ENCODE data around the gene AP4S1.
"Not testable (repeated sequence)": the region's sequence is repeated elsewhere in the genome, so short reads cannot be mapped to it uniquely, and the experiment has no call there.

Gene AP4S1

GRCh38 chr14:31045501-31046080 is 20.1 kb downstream of the AP4S1 start:
- no peak for DNase-seq

- DNase-seq, result peak; percentile 71 to 77
Observed at GRCh38 chr14:31047503-31047902, 22.1 kb downstream of the AP4S1 start.

GRCh38 chr14:31051023-31051422 is 25.6 kb downstream of the AP4S1 start:
- DNase-seq, result no peak

DNA sequence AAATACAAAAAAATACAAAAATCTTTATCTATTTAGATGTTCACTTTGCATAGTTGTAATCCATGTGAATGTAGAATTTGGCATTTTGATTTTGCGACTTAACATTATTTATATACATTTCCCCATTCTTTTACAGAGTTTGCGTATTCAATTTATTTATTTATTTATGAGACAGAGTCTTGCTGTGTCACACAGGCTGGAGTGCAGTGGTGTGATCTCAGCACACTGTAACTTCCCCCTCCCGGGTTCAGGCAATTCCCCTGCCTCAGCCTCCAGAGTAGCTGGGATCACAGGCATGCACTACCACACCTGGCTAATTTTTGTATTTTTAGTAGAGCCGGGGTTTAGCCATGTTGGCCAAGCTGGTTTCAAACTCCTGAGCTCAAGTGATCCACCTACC is 26.1 kb downstream of the AP4S1 start:
- DNase-seq, result peak; percentile 56 to 70

GRCh38 chr14:31052905-31053586 is 27.6 kb downstream of the AP4S1 start:
- not testable (repeated sequence) for DNase-seq

DNA sequence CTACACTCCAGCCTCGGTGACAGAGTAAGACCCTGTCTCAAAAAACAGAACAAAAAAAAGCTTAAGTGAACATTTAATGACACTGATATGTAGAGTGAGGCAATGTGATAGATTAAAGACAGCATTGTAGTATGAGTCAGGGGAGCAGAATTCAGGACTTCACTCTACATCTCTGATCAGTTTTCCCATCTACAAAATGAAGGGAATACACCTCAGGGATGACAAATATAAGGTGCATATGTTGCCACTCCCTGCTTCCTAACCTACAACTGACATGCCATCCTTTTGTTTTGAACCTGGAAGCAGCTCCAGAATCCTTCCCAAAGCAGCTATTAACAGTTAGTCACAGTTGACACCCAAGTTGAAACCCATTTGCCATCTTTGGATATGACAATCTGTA is 31.6 kb downstream of the AP4S1 start:
- no peak for DNase-seq

GRCh38 chr14:31057701-31058364 is 32.4 kb downstream of the AP4S1 start:
- no peak for DNase-seq

GRCh38 chr14:31059152-31059924 is 33.9 kb downstream of the AP4S1 start:
- DNase-seq, result peak; percentile 87 to 89

- no peak for DNase-seq
Observed at GRCh38 chr14:31060253-31060875, 34.9 kb downstream of the AP4S1 start.

- DNase-seq, result not testable (repeated sequence)
Observed at GRCh38 chr14:31062908-31063307, 37.5 kb downstream of the AP4S1 start.

GRCh38 chr14:31068235-31068634 is 42.8 kb downstream of the AP4S1 start:
- DNase-seq, result peak; percentile 75 to 93

DNA sequence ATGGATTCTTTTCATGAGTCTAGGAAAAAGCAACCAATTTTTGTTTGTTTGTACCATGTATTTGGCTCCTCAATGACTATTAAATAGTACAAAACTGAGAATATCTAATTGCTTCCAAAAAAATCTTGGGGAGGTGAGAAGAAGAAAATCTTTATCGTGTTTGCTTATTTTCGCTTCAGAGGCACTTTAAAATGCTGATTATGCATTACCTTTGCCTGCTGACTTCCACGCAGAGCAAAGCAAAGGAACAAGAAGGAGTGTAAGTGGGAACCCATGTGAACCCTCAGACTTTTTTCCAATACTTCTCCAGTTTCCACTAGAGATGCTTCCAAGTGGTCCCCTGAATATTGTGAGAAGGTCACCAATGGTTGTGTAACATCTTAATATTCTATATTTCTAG is 43.9 kb downstream of the AP4S1 start:
- DNase-seq, result no peak

GRCh38 chr14:31070431-31070830 is 45.0 kb downstream of the AP4S1 start:
- DNase-seq, result no peak

- no peak for DNase-seq
Observed at GRCh38 chr14:31071151-31071550, 45.7 kb downstream of the AP4S1 start.

GRCh38 chr14:31075144-31075543 is 49.7 kb downstream of the AP4S1 start:
- no peak for DNase-seq

DNA sequence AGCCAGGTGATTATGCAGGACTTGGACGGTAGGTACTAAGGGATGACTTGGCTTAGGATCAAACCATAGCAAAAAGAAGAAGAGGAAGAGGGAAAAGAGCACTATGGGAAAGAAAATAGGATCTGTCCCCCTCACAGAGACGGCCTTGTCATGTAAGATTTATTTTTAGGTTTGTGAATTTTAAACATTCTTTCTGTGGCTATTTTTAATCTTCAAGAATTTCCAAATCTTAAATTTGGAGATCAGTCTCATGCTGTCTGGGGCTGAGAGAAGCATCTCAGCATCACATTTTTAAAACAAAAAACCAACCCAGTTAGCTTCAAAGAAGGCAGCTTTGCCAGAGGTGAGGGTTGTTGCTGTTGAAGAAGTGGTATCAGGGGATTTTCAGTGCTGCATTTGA is 53.3 kb downstream of the AP4S1 start:
- no peak for DNase-seq

GRCh38 chr14:31080056-31080455 is 54.6 kb downstream of the AP4S1 start:
- no peak for DNase-seq

- no peak for DNase-seq
Observed at GRCh38 chr14:31080484-31080883, 55.0 kb downstream of the AP4S1 start.

GRCh38 chr14:31083781-31084180 is 58.3 kb downstream of the AP4S1 start:
- no peak for DNase-seq

DNA sequence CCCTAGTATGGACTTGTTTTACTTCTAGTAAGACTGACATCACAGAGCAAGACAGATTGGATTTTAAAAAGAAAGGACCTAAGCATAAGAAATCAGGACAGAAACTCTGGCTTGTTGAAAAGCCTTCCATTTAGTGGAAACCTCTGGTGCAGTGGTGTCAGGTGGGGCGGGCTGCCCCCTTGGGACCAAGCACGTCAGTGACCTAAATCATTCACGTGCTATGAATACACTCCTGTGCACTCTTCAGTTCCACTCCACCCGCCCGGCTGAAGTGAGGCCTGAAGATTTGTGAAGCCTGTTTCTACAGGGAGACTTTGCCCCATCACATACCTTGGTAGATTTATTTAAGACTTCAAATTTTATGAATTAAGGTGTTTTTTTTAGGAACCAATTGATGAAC is 58.9 kb downstream of the AP4S1 start:
- no peak for DNase-seq

- DNase-seq, result no peak
Observed at GRCh38 chr14:31085027-31085426, 59.6 kb downstream of the AP4S1 start.

- DNase-seq, result not testable (repeated sequence)
Observed at GRCh38 chr14:31086466-31086865, 61.0 kb downstream of the AP4S1 start.
